ELR (cell line): ENCODE results near the gene ABHD17A.
A peak's percentile ranks its signal among the peaks of the same experiment; 100 is the strongest.

ENCODE experiments used
- DNase-seq: peaks from one replicate; pipeline ENCODE4 v3.0.0-alpha.2; 2015; ENCODE audit warnings: low read depth

ABHD17A gene

GRCh38 chr19:1864480-1865171 lies 20.7 kb downstream of the ABHD17A start:
- DNase-seq: peak; percentile 80

- peak; percentile 95 for DNase-seq
These were observed 21.4 kb downstream of the ABHD17A start for GRCh38 chr19:1863638-1864479.

- DNase-seq: no peak
These were observed 22.0 kb downstream of the ABHD17A start, which contains the start of gene KLF16 for GRCh38 chr19:1863328-1863637. Gene KLF16 (minus strand): TSS chr19:1863579. CDS start chr19:1863497, 82 bp downstream.

GRCh38 chr19:1862424-1863327 lies 22.6 kb downstream of the ABHD17A start:
- peak; percentile 56 for DNase-seq

- no peak for DNase-seq
These were observed 23.2 kb downstream of the ABHD17A start for GRCh38 chr19:1862068-1862423.

- peak; percentile 53 for DNase-seq
These were observed 23.7 kb downstream of the ABHD17A start for GRCh38 chr19:1861599-1862031.

- no peak for DNase-seq
These were observed 24.3 kb downstream of the ABHD17A start for GRCh38 chr19:1860821-1861598.

- DNase-seq: peak; percentile 75
These were observed 25.1 kb downstream of the ABHD17A start for GRCh38 chr19:1860042-1860775.

- DNase-seq: no peak
These were observed 25.9 kb downstream of the ABHD17A start for GRCh38 chr19:1859331-1859781.

- no peak for DNase-seq
These were observed 26.7 kb downstream of the ABHD17A start for GRCh38 chr19:1858412-1859081.

GRCh38 chr19:1857648-1858326 lies 27.5 kb downstream of the ABHD17A start:
- no peak for DNase-seq

- DNase-seq: peak; percentile 96
These were observed 28.3 kb downstream of the ABHD17A start for GRCh38 chr19:1856698-1857603.

GRCh38 chr19:1856345-1856697 lies 29.0 kb downstream of the ABHD17A start:
- DNase-seq: no peak

GRCh38 chr19:1855828-1856255 lies 29.5 kb downstream of the ABHD17A start:
- DNase-seq: peak; percentile 47

GRCh38 chr19:1855040-1855827 lies 30.1 kb downstream of the ABHD17A start:
- DNase-seq: peak; percentile 91

GRCh38 chr19:1854542-1855039 lies 30.7 kb downstream of the ABHD17A start:
- DNase-seq: no peak

- DNase-seq: no peak
These were observed 31.2 kb downstream of the ABHD17A start for GRCh38 chr19:1854039-1854541.
